Nephron (organoid): ENCODE measurements around the gene MAGI3.
"Not testable (repeated sequence)": the region's sequence is repeated elsewhere in the genome, so short reads cannot be mapped to it uniquely, and the experiment has no call there.

Experiments
- H3K27ac Mint-ChIP-seq, 3 experiments: 2 replicates each; pipeline ENCODE4 v1.8.0; 2020; ENCODE audit warnings: mixed read lengths in 3 of 3, mild to moderate bottlenecking in 2 of 3, moderate library complexity in 1 of 3
- H3K27me3 Mint-ChIP-seq: 2 replicates; pipeline ENCODE4 v1.8.0; 2021; ENCODE audit warnings: low read depth, mild to moderate bottlenecking, moderate library complexity, mixed read lengths
- H3K36me3 Mint-ChIP-seq: 2 replicates; pipeline ENCODE4 v1.8.0; 2020; ENCODE audit warnings: low read depth, mixed read lengths
- H3K4me1 Mint-ChIP-seq: 2 replicates; pipeline ENCODE4 v1.8.0; 2020; ENCODE audit warnings: mixed read lengths
- H3K4me3 Mint-ChIP-seq, 3 experiments: 2 replicates each; pipeline ENCODE4 v1.8.0; 2020; ENCODE audit warnings: mild to moderate bottlenecking in 3 of 3, mixed read lengths in 3 of 3, moderate library complexity in 2 of 3
- H3K9me3 Mint-ChIP-seq: 2 replicates; pipeline ENCODE4 v1.8.0; 2020; ENCODE audit warnings: mixed read lengths
- CTCF ChIP-seq, 3 experiments: fragments of 200-600 bp; sonication (generic); IDR thresholded peaks; one replicate each; pipeline ENCODE4 v1.5.0; 2021; ENCODE audit warnings: antibody characterized with exemption in 3 of 3; ENCODE audit not compliant: unreplicated experiment in 3 of 3

MAGI3 gene

GRCh38 chr1:113508364-113509164 is 118.2 kb downstream of the MAGI3 start:
- Mint-ChIP-seq H3K27me3 (no peaks in the 10 kb centered on the region), H3K4me1 (no peaks in the 10 kb centered on the region), H3K27ac (no peak overlapping the region), H3K4me3 (no peak overlapping the region), H3K36me3 (peaks cover 10% of the 10 kb centered on the region), H3K9me3 (peaks cover 13% of the 10 kb centered on the region)
- no peak for TF ChIP-seq CTCF (IDR thresholded peaks at IDR 0.05; ENCODE audit: unreplicated experiment in 3 of 3)

GRCh38 chr1:113509766-113510165 is 119.5 kb downstream of the MAGI3 start:
- not testable (repeated sequence) for H3K4me1 Mint-ChIP-seq, H3K27ac Mint-ChIP-seq, H3K4me3 Mint-ChIP-seq, H3K27me3 Mint-ChIP-seq
- H3K9me3 Mint-ChIP-seq = peaks cover 13% of the 10 kb centered on the region
- peaks cover 10% of the 10 kb centered on the region for H3K36me3 Mint-ChIP-seq

GRCh38 chr1:113511269-113511668 is 121.0 kb downstream of the MAGI3 start:
- Mint-ChIP-seq H3K27me3 (no peaks in the 10 kb centered on the region), H3K36me3 (peaks cover 13% of the 10 kb centered on the region), H3K4me1 (no peaks in the 10 kb centered on the region), H3K27ac (no peak overlapping the region), H3K9me3 (peaks cover 14% of the 10 kb centered on the region), H3K4me3 (no peak overlapping the region)
- TF ChIP-seq CTCF (IDR thresholded peaks at IDR 0.05; ENCODE audit: unreplicated experiment in 3 of 3) = no peak

DNA sequence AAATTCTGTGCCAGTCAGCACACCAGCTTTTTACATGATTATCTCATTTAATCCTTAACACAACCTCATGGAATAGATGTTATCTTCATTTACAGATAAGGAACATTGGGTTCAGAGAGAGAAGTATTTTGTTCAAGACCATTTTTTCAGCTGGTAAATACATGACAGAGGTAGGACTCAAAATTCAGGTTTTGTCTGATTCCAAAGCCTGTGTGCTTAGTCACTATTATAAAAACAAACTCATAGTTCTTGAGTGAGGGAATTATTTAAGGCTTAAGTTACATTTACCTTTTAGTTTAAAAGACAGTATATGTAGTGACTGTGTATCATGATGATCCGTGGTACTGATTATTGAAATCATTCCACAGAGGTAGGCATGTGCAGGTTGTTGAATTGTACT is 125.2 kb downstream of the MAGI3 start:
- TF ChIP-seq CTCF (IDR thresholded peaks at IDR 0.05; ENCODE audit: unreplicated experiment in 3 of 3) = no peak
- Mint-ChIP-seq H3K4me1 (no peaks in the 10 kb centered on the region), H3K9me3 (peaks cover 12% of the 10 kb centered on the region), H3K27me3 (no peaks in the 10 kb centered on the region), H3K4me3 (no peak overlapping the region), H3K36me3 (peaks cover 11% of the 10 kb centered on the region), H3K27ac (no peak overlapping the region)

- Mint-ChIP-seq H3K4me3 (no peak overlapping the region), H3K4me1 (no peaks in the 10 kb centered on the region), H3K9me3 (peaks cover 2% of the 10 kb centered on the region), H3K27ac (no peak overlapping the region), H3K36me3 (peaks cover 6% of the 10 kb centered on the region), H3K27me3 (no peaks in the 10 kb centered on the region)
- no peak for TF ChIP-seq CTCF (IDR thresholded peaks at IDR 0.05; ENCODE audit: unreplicated experiment in 3 of 3)
Measured at GRCh38 chr1:113517346-113517745, 127.0 kb downstream of the MAGI3 start.

- H3K27ac Mint-ChIP-seq = no peak overlapping the region
- H3K4me3 Mint-ChIP-seq = no peak overlapping the region
- no peaks in the 10 kb centered on the region for H3K27me3 Mint-ChIP-seq
- peaks cover 12% of the 10 kb centered on the region for H3K36me3 Mint-ChIP-seq
- no peaks in the 10 kb centered on the region for H3K4me1 Mint-ChIP-seq
- peaks cover 3% of the 10 kb centered on the region for H3K9me3 Mint-ChIP-seq
- no peak for TF ChIP-seq CTCF (IDR thresholded peaks at IDR 0.05; ENCODE audit: unreplicated experiment in 3 of 3)
Measured at GRCh38 chr1:113517983-113518382, 127.7 kb downstream of the MAGI3 start.
